Measurements from ENCODE around the gene FSTL4.

GRCh38 chr5:133234273-133234672, 378.1 kb downstream of the FSTL4 start:
- TF ChIP-seq RAD21 (IDR thresholded peaks at IDR 0.05; ENCODE audit: low read length) (no peak), FOS (IDR thresholded peaks at IDR 0.05; ENCODE audit: low read depth, low read length) (no peak), BHLHE40 (IDR thresholded peaks at IDR 0.05; ENCODE audit: low read depth, low read length) (no peak), CTCF (conservative IDR thresholded peaks at IDR 0.05; ENCODE audit: low read depth, low read length) (no peak), POLR2A (IDR thresholded peaks at IDR 0.05; ENCODE audit: low read depth, low read length) (no peak), MXI1 (IDR thresholded peaks at IDR 0.05; ENCODE audit: borderline replicate concordance, low read depth, low read length) (no peak), SMC3 (IDR thresholded peaks at IDR 0.05; ENCODE audit: low read depth, low read length) (no peak), CEBPB (IDR thresholded peaks at IDR 0.05; ENCODE audit: low read depth, low read length) (no peak), CHD1 (IDR thresholded peaks at IDR 0.05; ENCODE audit: low read depth, low read length) (no peak), MAFK (IDR thresholded peaks at IDR 0.05; ENCODE audit: low read depth, low read length) (no peak), RFX5 (IDR thresholded peaks at IDR 0.05; ENCODE audit: low read depth, low read length) (no peak), RCOR1 (IDR thresholded peaks at IDR 0.05; ENCODE audit: insufficient replicate concordance, low read length) (no peak)
- TF ChIP-seq, protein P1, sequence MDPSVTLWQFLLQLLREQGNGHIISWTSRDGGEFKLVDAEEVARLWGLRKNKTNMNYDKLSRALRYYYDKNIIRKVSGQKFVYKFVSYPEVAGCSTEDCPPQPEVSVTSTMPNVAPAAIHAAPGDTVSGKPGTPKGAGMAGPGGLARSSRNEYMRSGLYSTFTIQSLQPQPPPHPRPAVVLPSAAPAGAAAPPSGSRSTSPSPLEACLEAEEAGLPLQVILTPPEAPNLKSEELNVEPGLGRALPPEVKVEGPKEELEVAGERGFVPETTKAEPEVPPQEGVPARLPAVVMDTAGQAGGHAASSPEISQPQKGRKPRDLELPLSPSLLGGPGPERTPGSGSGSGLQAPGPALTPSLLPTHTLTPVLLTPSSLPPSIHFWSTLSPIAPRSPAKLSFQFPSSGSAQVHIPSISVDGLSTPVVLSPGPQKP (IDR thresholded peaks at IDR 0.05; ENCODE audit: borderline replicate concordance, low read depth, low read length) = no peak

Data from IMR-90 (cell line).